HepG2 (cell line): ENCODE data around the gene KAT2A. TPM values are rescaled to one million over a fixed set of nuclear protein-coding genes. Genes with fewer than 3 reads are reported as not detected.

Source experiments
- ATAC-seq: fragments of 200-7000 bp; cut with Tn5 transposase; 3 replicates; pipeline ENCODE4 v1.9.1; 2020; ENCODE audit warnings: mild to moderate bottlenecking, moderate library complexity
- BruUV-seq: library from RNA; stranded (reverse); fragments of 400-500 nt; replicated peaks from 2 replicates; lab custom pipeline; 2021; lab: Mats Ljungman, UMichigan
- CTCF ChIA-PET: fragments of 300-600 bp; formaldehyde crosslinking; extraction: SDS; loops from one replicate; lab custom pipeline; 2021; ENCODE audit warnings: low total read pairs, inconsistent platforms, low intra/inter-chr PET ratio; lab: Yijun Ruan, JAX
- POLR2A ChIA-PET: fragments of 350-600 bp; sonication (Branson Sonifier 250); formaldehyde crosslinking; loops from one replicate; lab custom pipeline; 2020; ENCODE audit warnings: antibody characterized with exemption, inconsistent platforms; lab: Yijun Ruan, JAX
- DNase-seq: peaks from one replicate; pipeline ENCODE4 v3.0.0-alpha.2; 2015; ENCODE audit warnings: low spot score
- FAIRE-seq: peaks from 3 replicates; lab custom pipeline; 2011; peaks lifted over from hg19 to GRCh38; lab: Jason Lieb, UNC
- H2AFZ ChIP-seq: one replicate; pipeline ENCODE4 v1.6.1; 2011; ENCODE audit warnings: low read length, inconsistent platforms
- H3K27ac ChIP-seq: fragments of 300-600 bp; 3 replicates; pipeline ENCODE4 v1.8.0; 2011; ENCODE audit warnings: mixed run types, mild to moderate bottlenecking, mixed read lengths, low read length, inconsistent platforms; ENCODE audit not compliant: insufficient read depth; ENCODE audit errors: extremely low read length
- H3K27me3 ChIP-seq, 2 experiments: fragments of 200-600 bp in 1 of 2; 2 replicates in 1 of 2; 3 replicates in 1 of 2; pipeline versions ENCODE4 v1.6.0 to v1.8.0; 2011; ENCODE audit warnings: low read length in 2 of 2, mild to moderate bottlenecking in 2 of 2, moderate library complexity in 2 of 2, inconsistent platforms in 1 of 2; ENCODE audit not compliant: insufficient read depth in 2 of 2, control insufficient read depth in 1 of 2
- H3K36me3 ChIP-seq, 2 experiments: fragments of 200-600 bp in 1 of 2; replicated peaks in 1 of 2; 2 replicates in 1 of 2; 3 replicates in 1 of 2; pipeline versions ENCODE4 v1.5.1 to v1.8.0; 2011; ENCODE audit warnings: low read length in 2 of 2, inconsistent platforms in 1 of 2; ENCODE audit not compliant: insufficient read depth in 2 of 2, control insufficient read depth in 1 of 2
- H3K4me1 ChIP-seq: 2 replicates; pipeline ENCODE4 v1.5.1; 2012; ENCODE audit warnings: low read length, inconsistent platforms; ENCODE audit not compliant: insufficient read depth
- H3K4me2 ChIP-seq: 2 replicates; pipeline ENCODE4 v1.6.0; 2011; ENCODE audit warnings: low read depth, low read length, inconsistent platforms
- H3K4me3 ChIP-seq, 3 experiments: fragments of 200-600 bp in 1 of 3; sonication (generic), shearing (Covaris generic) in 1 of 3; replicated peaks in 1 of 3; 2 replicates each; pipeline ENCODE4 v1.5.1; 2011 to 2016; ENCODE audit warnings: low read length in 3 of 3, inconsistent platforms in 2 of 3, low read depth in 2 of 3, mild to moderate bottlenecking in 2 of 3, control low read depth in 1 of 3, mixed read lengths in 1 of 3; ENCODE audit not compliant: insufficient read depth in 1 of 3
- H3K79me2 ChIP-seq: one replicate; pipeline ENCODE4 v1.6.1; 2011; ENCODE audit warnings: low read length, inconsistent platforms; ENCODE audit not compliant: insufficient read depth
- H3K9ac ChIP-seq: 2 replicates; pipeline ENCODE4 v1.6.0; 2011; ENCODE audit warnings: mild to moderate bottlenecking, low read depth, low read length, inconsistent platforms; ENCODE audit not compliant: insufficient read depth
- H3K9me3 ChIP-seq: 2 replicates; pipeline ENCODE4 v1.5.1; 2012; ENCODE audit warnings: mild to moderate bottlenecking, low read length
- H4K20me1 ChIP-seq: 2 replicates; pipeline ENCODE4 v1.6.0; 2011; ENCODE audit warnings: inconsistent platforms, mild to moderate bottlenecking, low read length, moderate library complexity; ENCODE audit not compliant: insufficient read depth
- ATF7 ChIP-seq, 2 experiments: fragments of 450-650 bp in 1 of 2; sonication (generic) in 1 of 2; formaldehyde crosslinking in 1 of 2; IDR thresholded peaks; 2 replicates each; pipeline versions ENCODE4 v1.4.0 to v1.6.1; 2016 to 2020; ENCODE audit warnings: antibody characterized with exemption in 1 of 2, mild to moderate bottlenecking in 1 of 2, missing genetic modification reagents in 1 of 2
- FOSL2 ChIP-seq: sonication (generic); formaldehyde crosslinking; IDR thresholded peaks from 2 replicates; pipeline ENCODE4 v1.4.0; 2020; ENCODE audit warnings: missing genetic modification reagents
- PCBP1 ChIP-seq: fragments of 200-400 bp; formaldehyde crosslinking; IDR thresholded peaks from 2 replicates; pipeline ENCODE4 v1.6.1; 2017; ENCODE audit warnings: mild to moderate bottlenecking, low read depth, low read length, borderline replicate concordance
- RXRA ChIP-seq: sonication (generic); formaldehyde crosslinking; IDR thresholded peaks from 2 replicates; pipeline ENCODE4 v1.5.1; 2020; ENCODE audit warnings: missing genetic modification reagents
- TSC22D2 ChIP-seq: sonication (generic); formaldehyde crosslinking; IDR thresholded peaks from 2 replicates; pipeline ENCODE4 v1.5.1; 2020; ENCODE audit warnings: missing genetic modification reagents, mild to moderate bottlenecking, borderline replicate concordance
- ZBTB33 ChIP-seq: sonication (generic); formaldehyde crosslinking; IDR thresholded peaks from 2 replicates; pipeline ENCODE4 v1.4.0; 2020; ENCODE audit warnings: missing genetic modification reagents
- ZNF333 ChIP-seq: sonication (generic); formaldehyde crosslinking; IDR thresholded peaks from 2 replicates; pipeline ENCODE4 v1.4.0; 2020; ENCODE audit warnings: mild to moderate bottlenecking, missing genetic modification reagents, borderline replicate concordance
- ZNF431 ChIP-seq: sonication (generic); formaldehyde crosslinking; IDR thresholded peaks from 2 replicates; pipeline ENCODE4 v1.9.0; 2022; ENCODE audit warnings: missing genetic modification reagents, low read depth, mild to moderate bottlenecking, borderline replicate concordance
- ZNF432 ChIP-seq: sonication (generic); formaldehyde crosslinking; IDR thresholded peaks from 2 replicates; pipeline ENCODE4 v1.5.0; 2020; ENCODE audit warnings: missing genetic modification reagents, mild to moderate bottlenecking, borderline replicate concordance
- WGBS: methylation state at CpG from one replicate; pipeline ENCODE4 v1.1.6; 2017; ENCODE audit warnings: low lambda C conversion rate; 5-methylcytosine and 5-hydroxymethylcytosine counted together
- in situ Hi-C: cut with HindIII; loops from 2 replicates; pipeline ENCODE4 v1.10.0; 2017; ENCODE audit warnings: low pct_unique_long_range_greater_than_20kb; ENCODE audit not compliant: extremely low pct_ligation_motif_present
- intact Hi-C: fragments of 100-400 bp; cut with micrococcal nuclease; formaldehyde crosslinking; loops from one replicate; pipeline ENCODE4 v1.10.0; 2022; ENCODE audit not compliant: unreplicated experiment
- polyA plus RNA-seq, 8 experiments: library from polyadenylated mRNA; depleted of rRNA in 3 of 8; stranded (reverse) in 7 of 8; unstranded in 1 of 8; fragments of >200 nt; fragmentation: Illumina TruSeq in 4 of 8; extraction: Trizol in 4 of 8; gene quantifications; 2 replicates each; pipeline versions ENCODE4 v1.2.1 to v1.2.3, GENCODE V29; 2011 to 2016; ENCODE audit warnings: low read depth in 4 of 8, missing spikeins in 1 of 8, mixed read lengths in 1 of 8; ENCODE audit not compliant: insufficient read depth in 1 of 8
- total RNA-seq, 5 experiments: library from RNA; depleted of rRNA; stranded (reverse); fragments of >200 nt; fragmentation: Illumina TruSeq; extraction: Trizol; gene quantifications; 2 replicates each; pipeline ENCODE4 v1.2.3, GENCODE V29; 2016; ENCODE audit warnings: low read depth in 1 of 5
- TF ChIP-seq, protein P1 (sequence below): sonication (generic); formaldehyde crosslinking; IDR thresholded peaks from 2 replicates; pipeline ENCODE4 v1.5.0; 2020; ENCODE audit warnings: mild to moderate bottlenecking, missing genetic modification reagents, borderline replicate concordance
- TF ChIP-seq, protein P2 (sequence below): sonication (generic); formaldehyde crosslinking; IDR thresholded peaks from 2 replicates; pipeline ENCODE4 v1.4.0; 2020; ENCODE audit warnings: mild to moderate bottlenecking, missing genetic modification reagents
- TF ChIP-seq, protein P3 (sequence below): sonication (generic); formaldehyde crosslinking; IDR thresholded peaks from 2 replicates; pipeline ENCODE4 v1.5.0; 2020; ENCODE audit warnings: mild to moderate bottlenecking, missing genetic modification reagents

Gene KAT2A
- total and polyA plus RNA-seq, 2 of the 13 experiments (the other 11 are each of a cell fraction or from before 2014, with no cell fraction given) = 29.1 to 90.4 TPM

DNA sequence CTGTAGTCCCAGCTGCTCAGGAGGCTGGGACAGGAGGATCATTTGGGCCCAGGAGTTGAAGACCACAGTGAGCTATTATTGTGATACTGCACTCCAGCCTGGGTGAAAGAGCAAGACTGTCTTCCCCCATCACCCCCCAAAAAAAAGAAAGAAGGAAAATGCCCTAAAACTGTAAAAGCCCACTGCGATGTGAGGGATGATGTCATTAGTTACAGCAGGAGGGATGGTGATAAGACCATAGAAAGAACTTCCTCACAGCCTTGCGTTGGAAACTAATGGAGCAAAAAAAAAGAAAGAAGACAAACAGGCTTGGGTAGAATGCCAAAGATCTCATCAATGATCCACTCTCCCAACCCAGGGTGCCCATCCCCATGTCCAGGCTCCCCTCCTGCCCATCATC is 41.6 kb downstream of the KAT2A start:
- Histone ChIP-seq H3K36me3 (no peaks in the 10 kb centered on the region), H2AFZ (no peak overlapping the region), H3K9ac (no peak overlapping the region), H4K20me1 (no peaks in the 10 kb centered on the region), H3K79me2 (no peaks in the 10 kb centered on the region), H3K27ac (no peak overlapping the region), H3K4me2 (no peak overlapping the region), H3K9me3 (no peaks in the 10 kb centered on the region), H3K27me3 (peaks cover 0 to 4% of the 10 kb centered on the region in 2 experiments; a peak in 1 of 5 replicates), H3K4me1 (peaks cover 67% of the 10 kb centered on the region), H3K4me3 (no peak overlapping the region)
- WGBS = 60% methylated on average over 2 of the region's 2 CpGs
- DNase-seq (no peak), FAIRE-seq (no peak), ATAC-seq (no peak)
- POLR2A ChIA-PET = interaction anchor here (2.0 kb wide), 1 partner anchor 24 kb away, joined by 4 read pairs; no protein-coding TSS in a partner anchor
- BruUV-seq = no TSS peak
- in situ Hi-C loops = no loop called here
- intact Hi-C loops = no loop called here
- TF ChIP-seq, protein P1, sequence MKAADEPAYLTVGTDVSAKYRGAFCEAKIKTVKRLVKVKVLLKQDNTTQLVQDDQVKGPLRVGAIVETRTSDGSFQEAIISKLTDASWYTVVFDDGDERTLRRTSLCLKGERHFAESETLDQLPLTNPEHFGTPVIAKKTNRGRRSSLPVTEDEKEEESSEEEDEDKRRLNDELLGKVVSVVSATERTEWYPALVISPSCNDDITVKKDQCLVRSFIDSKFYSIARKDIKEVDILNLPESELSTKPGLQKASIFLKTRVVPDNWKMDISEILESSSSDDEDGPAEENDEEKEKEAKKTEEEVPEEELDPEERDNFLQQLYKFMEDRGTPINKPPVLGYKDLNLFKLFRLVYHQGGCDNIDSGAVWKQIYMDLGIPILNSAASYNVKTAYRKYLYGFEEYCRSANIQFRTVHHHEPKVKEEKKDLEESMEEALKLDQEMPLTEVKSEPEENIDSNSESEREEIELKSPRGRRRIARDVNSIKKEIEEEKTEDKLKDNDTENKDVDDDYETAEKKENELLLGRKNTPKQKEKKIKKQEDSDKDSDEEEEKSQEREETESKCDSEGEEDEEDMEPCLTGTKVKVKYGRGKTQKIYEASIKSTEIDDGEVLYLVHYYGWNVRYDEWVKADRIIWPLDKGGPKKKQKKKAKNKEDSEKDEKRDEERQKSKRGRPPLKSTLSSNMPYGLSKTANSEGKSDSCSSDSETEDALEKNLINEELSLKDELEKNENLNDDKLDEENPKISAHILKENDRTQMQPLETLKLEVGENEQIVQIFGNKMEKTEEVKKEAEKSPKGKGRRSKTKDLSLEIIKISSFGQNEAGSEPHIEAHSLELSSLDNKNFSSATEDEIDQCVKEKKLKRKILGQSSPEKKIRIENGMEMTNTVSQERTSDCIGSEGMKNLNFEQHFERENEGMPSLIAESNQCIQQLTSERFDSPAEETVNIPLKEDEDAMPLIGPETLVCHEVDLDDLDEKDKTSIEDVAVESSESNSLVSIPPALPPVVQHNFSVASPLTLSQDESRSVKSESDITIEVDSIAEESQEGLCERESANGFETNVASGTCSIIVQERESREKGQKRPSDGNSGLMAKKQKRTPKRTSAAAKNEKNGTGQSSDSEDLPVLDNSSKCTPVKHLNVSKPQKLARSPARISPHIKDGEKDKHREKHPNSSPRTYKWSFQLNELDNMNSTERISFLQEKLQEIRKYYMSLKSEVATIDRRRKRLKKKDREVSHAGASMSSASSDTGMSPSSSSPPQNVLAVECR = no peak
- TF ChIP-seq, protein P2, sequence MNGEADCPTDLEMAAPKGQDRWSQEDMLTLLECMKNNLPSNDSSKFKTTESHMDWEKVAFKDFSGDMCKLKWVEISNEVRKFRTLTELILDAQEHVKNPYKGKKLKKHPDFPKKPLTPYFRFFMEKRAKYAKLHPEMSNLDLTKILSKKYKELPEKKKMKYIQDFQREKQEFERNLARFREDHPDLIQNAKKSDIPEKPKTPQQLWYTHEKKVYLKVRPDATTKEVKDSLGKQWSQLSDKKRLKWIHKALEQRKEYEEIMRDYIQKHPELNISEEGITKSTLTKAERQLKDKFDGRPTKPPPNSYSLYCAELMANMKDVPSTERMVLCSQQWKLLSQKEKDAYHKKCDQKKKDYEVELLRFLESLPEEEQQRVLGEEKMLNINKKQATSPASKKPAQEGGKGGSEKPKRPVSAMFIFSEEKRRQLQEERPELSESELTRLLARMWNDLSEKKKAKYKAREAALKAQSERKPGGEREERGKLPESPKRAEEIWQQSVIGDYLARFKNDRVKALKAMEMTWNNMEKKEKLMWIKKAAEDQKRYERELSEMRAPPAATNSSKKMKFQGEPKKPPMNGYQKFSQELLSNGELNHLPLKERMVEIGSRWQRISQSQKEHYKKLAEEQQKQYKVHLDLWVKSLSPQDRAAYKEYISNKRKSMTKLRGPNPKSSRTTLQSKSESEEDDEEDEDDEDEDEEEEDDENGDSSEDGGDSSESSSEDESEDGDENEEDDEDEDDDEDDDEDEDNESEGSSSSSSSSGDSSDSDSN (CRISPR knock-in tag) = no peak
- TF ChIP-seq ZNF431 (CRISPR knock-in tag) (no peak), ATF7 (IDR thresholded peaks at IDR 0.05) (peak; percentile 96), ATF7 (CRISPR knock-in tag; IDR thresholded peaks at IDR 0.05) (no peak), ZBTB33 (CRISPR knock-in tag) (no peak), PCBP1 (no peak), ZNF333 (CRISPR knock-in tag) (no peak), ZNF432 (CRISPR knock-in tag) (no peak), RXRA (CRISPR knock-in tag) (no peak), FOSL2 (CRISPR knock-in tag) (no peak), TSC22D2 (no peak)
- TF ChIP-seq, protein P3, sequence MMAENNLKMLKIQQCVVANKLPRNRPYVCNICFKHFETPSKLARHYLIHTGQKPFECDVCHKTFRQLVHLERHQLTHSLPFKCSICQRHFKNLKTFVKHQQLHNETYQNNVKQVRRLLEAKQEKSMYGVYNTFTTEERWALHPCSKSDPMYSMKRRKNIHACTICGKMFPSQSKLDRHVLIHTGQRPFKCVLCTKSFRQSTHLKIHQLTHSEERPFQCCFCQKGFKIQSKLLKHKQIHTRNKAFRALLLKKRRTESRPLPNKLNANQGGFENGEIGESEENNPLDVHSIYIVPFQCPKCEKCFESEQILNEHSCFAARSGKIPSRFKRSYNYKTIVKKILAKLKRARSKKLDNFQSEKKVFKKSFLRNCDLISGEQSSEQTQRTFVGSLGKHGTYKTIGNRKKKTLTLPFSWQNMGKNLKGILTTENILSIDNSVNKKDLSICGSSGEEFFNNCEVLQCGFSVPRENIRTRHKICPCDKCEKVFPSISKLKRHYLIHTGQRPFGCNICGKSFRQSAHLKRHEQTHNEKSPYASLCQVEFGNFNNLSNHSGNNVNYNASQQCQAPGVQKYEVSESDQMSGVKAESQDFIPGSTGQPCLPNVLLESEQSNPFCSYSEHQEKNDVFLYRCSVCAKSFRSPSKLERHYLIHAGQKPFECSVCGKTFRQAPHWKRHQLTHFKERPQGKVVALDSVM (CRISPR knock-in tag) = 0 out of 2 replicates have a peak, but pooled peaks have one; percentile 22
- CTCF ChIA-PET = no interaction called here
